GM23338 (cell line): ENCODE measurements around the gene KIAA1217. TPM values are rescaled to one million over a fixed set of nuclear protein-coding genes. Genes with fewer than 3 reads are reported as not detected.

Experiments used
- ATAC-seq: fragments of 200-7000 bp; cut with Tn5 transposase; 3 replicates; pipeline ENCODE4 v1.9.1; 2020
- DNase-seq: peaks from one replicate; pipeline ENCODE4 v3.0.0-alpha.2; 2015; ENCODE audit warnings: low spot score
- H2AFZ ChIP-seq: fragments of 200-600 bp; sonication (generic); 2 replicates; pipeline ENCODE4 v1.8.0; 2016; ENCODE audit warnings: antibody characterized with exemption, mild to moderate bottlenecking, moderate library complexity
- H3F3A ChIP-seq: fragments of 200-600 bp; sonication (generic); replicated peaks from 2 replicates; pipeline ENCODE4 v1.8.0; 2017; ENCODE audit warnings: antibody characterized with exemption, mixed run types, low read depth
- H3K27ac ChIP-seq: fragments of 200-600 bp; sonication (generic); 2 replicates; pipeline ENCODE4 v1.6.1; 2016; ENCODE audit warnings: low read depth
- H3K27me3 ChIP-seq: fragments of 200-600 bp; sonication (generic); 2 replicates; pipeline ENCODE4 v1.8.0; 2016; ENCODE audit warnings: mild to moderate bottlenecking, mixed run types, moderate library complexity; ENCODE audit not compliant: insufficient read depth
- H3K36me3 ChIP-seq: fragments of 200-600 bp; sonication (generic); 2 replicates; pipeline ENCODE4 v1.8.0; 2016; ENCODE audit warnings: mild to moderate bottlenecking; ENCODE audit not compliant: insufficient read depth
- H3K4me1 ChIP-seq: fragments of 200-600 bp; sonication (generic); 2 replicates; pipeline ENCODE4 v1.8.0; 2016; ENCODE audit warnings: mild to moderate bottlenecking, moderate library complexity; ENCODE audit not compliant: insufficient read depth
- H3K4me2 ChIP-seq: fragments of 200-600 bp; sonication (generic); 2 replicates; pipeline ENCODE4 v1.7.1; 2017; ENCODE audit warnings: mixed run types
- H3K4me3 ChIP-seq: fragments of 200-600 bp; sonication (generic); 2 replicates; pipeline ENCODE4 v1.6.1; 2016; ENCODE audit warnings: mixed run types
- H3K79me2 ChIP-seq: fragments of 200-600 bp; sonication (generic); replicated peaks from 2 replicates; pipeline ENCODE4 v1.8.0; 2017; ENCODE audit warnings: mild to moderate bottlenecking; ENCODE audit not compliant: insufficient read depth
- H3K9me2 ChIP-seq: fragments of 200-600 bp; sonication (generic); 2 replicates; pipeline ENCODE4 v1.8.0; 2017; ENCODE audit not compliant: insufficient read depth
- H4K20me1 ChIP-seq: fragments of 200-600 bp; sonication (generic); replicated peaks from 2 replicates; pipeline ENCODE4 v1.8.0; 2017; ENCODE audit warnings: mild to moderate bottlenecking; ENCODE audit not compliant: insufficient read depth
- H3K27ac Mint-ChIP-seq: 2 replicates; pipeline ENCODE4 v1.8.0; 2020; ENCODE audit warnings: inconsistent platforms, mild to moderate bottlenecking, moderate library complexity, mixed read lengths
- H3K27me3 Mint-ChIP-seq: 3 replicates; pipeline ENCODE4 v1.8.0; 2022; ENCODE audit warnings: low read depth, mild to moderate bottlenecking, moderate library complexity, mixed read lengths, inconsistent platforms; ENCODE audit not compliant: insufficient read depth, poor library complexity
- H3K36me3 Mint-ChIP-seq: 3 replicates; pipeline ENCODE4 v1.8.0; 2021; ENCODE audit warnings: low read depth, mild to moderate bottlenecking, inconsistent platforms, moderate library complexity, mixed read lengths
- H3K4me1 Mint-ChIP-seq: 3 replicates; pipeline ENCODE4 v1.8.0; 2020; ENCODE audit warnings: mild to moderate bottlenecking, inconsistent platforms, mixed read lengths
- H3K4me3 Mint-ChIP-seq: 3 replicates; pipeline ENCODE4 v1.8.0; 2021; ENCODE audit warnings: moderate library complexity, mild to moderate bottlenecking, inconsistent platforms, mixed read lengths
- H3K9me3 Mint-ChIP-seq: 3 replicates; pipeline ENCODE4 v1.8.0; 2020; ENCODE audit warnings: moderate library complexity, mild to moderate bottlenecking, inconsistent platforms, mixed read lengths
- CREB1 ChIP-seq: fragments of 250-450 bp; sonication (Bioruptor Pico); IDR thresholded peaks from 2 replicates; pipeline ENCODE4 v1.5.0; 2020; ENCODE audit warnings: low read depth, mild to moderate bottlenecking, moderate library complexity
- CTCF ChIP-seq, 2 experiments: fragments of 200-600 bp in 1 of 2; sonication (generic) in 1 of 2; conservative IDR thresholded peaks; 2 replicates each; pipeline versions ENCODE4 v1.5.1 to v1.6.1; 2016 to 2017; ENCODE audit warnings: antibody characterized with exemption in 2 of 2, low read depth in 2 of 2, mild to moderate bottlenecking in 2 of 2, moderate library complexity in 1 of 2
- EZH2phosphoT487 ChIP-seq: fragments of 200-600 bp; sonication (generic); IDR thresholded peaks from one replicate; pipeline ENCODE4 v1.8.1; 2018; ENCODE audit warnings: antibody characterized with exemption; ENCODE audit not compliant: unreplicated experiment
- JUNB ChIP-seq: IDR thresholded peaks from one replicate; pipeline ENCODE4 v1.6.1; 2016; ENCODE audit warnings: antibody characterized with exemption; ENCODE audit not compliant: unreplicated experiment
- NANOG ChIP-seq: IDR thresholded peaks from 2 replicates; pipeline ENCODE4 v1.6.1; 2016; ENCODE audit warnings: antibody characterized with exemption, borderline replicate concordance
- POLR2AphosphoS5 ChIP-seq: IDR thresholded peaks from 2 replicates; pipeline ENCODE4 v1.6.1; 2016; ENCODE audit warnings: antibody characterized with exemption, low read depth
- REST ChIP-seq: IDR thresholded peaks from one replicate; pipeline ENCODE4 v1.6.1; 2018; ENCODE audit warnings: antibody characterized with exemption; ENCODE audit not compliant: unreplicated experiment
- STAT1 ChIP-seq: IDR thresholded peaks from one replicate; pipeline ENCODE4 v1.6.1; 2016; ENCODE audit warnings: antibody characterized with exemption; ENCODE audit not compliant: unreplicated experiment
- ZNF114 ChIP-seq: fragments of 250-450 bp; sonication (Bioruptor Pico); IDR thresholded peaks from 2 replicates; pipeline ENCODE4 v1.5.0; 2020; ENCODE audit warnings: mild to moderate bottlenecking, moderate library complexity
- ZNF331 ChIP-seq: fragments of 250-450 bp; sonication (Bioruptor Pico); IDR thresholded peaks from 2 replicates; pipeline ENCODE4 v1.5.0; 2020; ENCODE audit warnings: low read depth, mild to moderate bottlenecking, moderate library complexity
- ZNF462 ChIP-seq: fragments of 250-450 bp; sonication (Bioruptor Pico); IDR thresholded peaks from 2 replicates; pipeline ENCODE4 v1.5.0; 2020; ENCODE audit warnings: mild to moderate bottlenecking, moderate library complexity
- polyA plus RNA-seq: library from polyadenylated mRNA; unstranded; fragments of >200 nt; fragmentation: Nextera tagmentation; extraction: Ambion mirVana; gene quantifications from 2 replicates; pipeline ENCODE4 v1.2.1, GENCODE V29; 2016
- total RNA-seq: library from RNA; depleted of rRNA; stranded (reverse); fragments of >200 nt; shearing (Covaris generic); gene quantifications from 2 replicates; pipeline ENCODE4 v1.2.3, GENCODE V29; 2014

The KIAA1217 gene
- total and polyA plus RNA-seq, 2 experiments from 2014 or later, result 6.4 to 9.1 TPM

GRCh38 chr10:24476913-24477701 is 268.2 kb downstream of the KIAA1217 start:
- Histone ChIP-seq H3K4me3 (no peak overlapping the region), H3K9me2 (no peaks in the 10 kb centered on the region; the same call in 1 of the 2 replicates), H3F3A (no peaks in the 10 kb centered on the region), H3K27ac (no peak overlapping the region), H4K20me1 (no peaks in the 10 kb centered on the region), H3K4me1 (no peaks in the 10 kb centered on the region), H3K27me3 (no peaks in the 10 kb centered on the region), H3K79me2 (no peaks in the 10 kb centered on the region), H3K4me2 (no peak overlapping the region), H3K36me3 (no peaks in the 10 kb centered on the region), H2AFZ (no peak overlapping the region)
- ATAC-seq, result no peak
- Mint-ChIP-seq H3K27ac (no peak overlapping the region), H3K4me3 (no peak overlapping the region), H3K4me1 (no peaks in the 10 kb centered on the region), H3K27me3 (peaks cover 3% of the 10 kb centered on the region), H3K9me3 (peaks cover 21% of the 10 kb centered on the region), H3K36me3 (peaks cover 49% of the 10 kb centered on the region)
- TF ChIP-seq EZH2phosphoT487 (no peak), CTCF (conservative IDR thresholded peaks at IDR 0.05; ENCODE audit: low read depth in 2 of 2) (no peak), REST (no peak), JUNB (no peak), NANOG (no peak), ZNF462 (no peak), STAT1 (no peak), ZNF114 (no peak), ZNF331 (CRISPR knock-in tag) (no peak), CREB1 (CRISPR knock-in tag) (no peak), POLR2AphosphoS5 (no peak)
- DNase-seq, result no peak
